ENCODE results near the gene MEX3D. TPM values are rescaled to one million over a fixed set of nuclear protein-coding genes. Genes with fewer than 3 reads are reported as not detected.

Gene MEX3D
- total RNA-seq, 1 experiment from 2014 or later = 55.6 TPM

- ChIA-PET CTCF (no interaction called here), POLR2A (ENCODE audit: unreplicated experiment) (no interaction called here)
- H3K36me3 ChIP-seq (ENCODE audit: low read depth) = no peaks in the 10 kb centered on the region
- 0 out of 2 replicates have a peak, but pooled peaks cover 8% of the 10 kb centered on the region for H3K27me3 ChIP-seq (ENCODE audit: insufficient read depth, low read depth)
- H3F3A ChIP-seq (ENCODE audit: insufficient read depth, low read depth) = no peaks in the 10 kb centered on the region
- BruUV-seq (replicated peaks) = no TSS peak
- H3K79me2 ChIP-seq (ENCODE audit: low read depth) = no peaks in the 10 kb centered on the region
- H3K27ac ChIP-seq = no peak overlapping the region
- intact Hi-C loops (cut with micrococcal nuclease; ENCODE audit: unreplicated experiment) = no loop called here
- no peak for TF ChIP-seq EZH2 (IDR thresholded peaks at IDR 0.05; ENCODE audit: low read depth)
- TF ChIP-seq CTCF (conservative IDR thresholded peaks at IDR 0.05) = no peak
- no peaks in the 10 kb centered on the region for H4K20me1 ChIP-seq (ENCODE audit: insufficient read depth)
- H3K4me2 ChIP-seq = no peak overlapping the region
- H2AFZ ChIP-seq = no peak overlapping the region
- H3K4me1 ChIP-seq (replicated peaks; ENCODE audit: insufficient read depth) = no peaks in the 10 kb centered on the region
- no peaks in the 10 kb centered on the region for H3K9me3 ChIP-seq (ENCODE audit: insufficient read depth, low read depth)
- no peaks in the 10 kb centered on the region for H3K9me2 ChIP-seq (ENCODE audit: insufficient read depth)
- H3K4me3 ChIP-seq = no peak overlapping the region
- DNase-seq = no peak
These were observed 41.9 kb downstream of the MEX3D start for GRCh38 chr19:1526066-1526778.

DNA sequence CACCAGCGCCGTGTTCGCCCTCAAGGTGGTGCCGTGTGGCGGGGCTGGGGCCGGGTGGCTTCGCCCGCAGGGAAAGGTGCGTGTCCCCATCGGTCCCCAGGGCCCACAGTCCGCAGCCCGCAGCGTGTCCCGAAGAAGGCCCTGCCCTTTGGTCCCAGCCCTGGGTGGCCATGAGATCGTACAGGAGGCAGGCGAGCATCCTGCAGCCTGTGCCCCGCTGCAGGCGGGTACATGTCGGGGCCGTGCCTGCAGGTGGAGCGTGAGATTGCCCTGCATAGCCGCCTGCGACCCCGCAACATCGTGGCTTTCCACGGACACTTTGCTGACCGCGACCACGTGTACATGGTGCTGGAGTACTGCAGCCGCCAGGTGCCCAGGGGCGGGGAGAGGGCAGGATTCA, 42.8 kb downstream of the MEX3D start:
- Histone ChIP-seq H3K4me1 (replicated peaks; ENCODE audit: insufficient read depth) (no peaks in the 10 kb centered on the region), H3K36me3 (ENCODE audit: low read depth) (no peaks in the 10 kb centered on the region), H3K4me2 (no peak overlapping the region), H3K9me3 (ENCODE audit: insufficient read depth, low read depth) (no peaks in the 10 kb centered on the region), H3K9me2 (ENCODE audit: insufficient read depth) (no peaks in the 10 kb centered on the region), H3K4me3 (no peak overlapping the region), H3K27ac (no peak overlapping the region), H4K20me1 (ENCODE audit: insufficient read depth) (no peaks in the 10 kb centered on the region), H3F3A (ENCODE audit: insufficient read depth, low read depth) (no peaks in the 10 kb centered on the region), H3K79me2 (ENCODE audit: low read depth) (no peaks in the 10 kb centered on the region), H2AFZ (no peak overlapping the region), H3K27me3 (ENCODE audit: insufficient read depth, low read depth) (0 out of 2 replicates have a peak, but pooled peaks cover 8% of the 10 kb centered on the region)
- intact Hi-C loops (cut with micrococcal nuclease; ENCODE audit: unreplicated experiment) = no loop called here
- TF ChIP-seq EZH2 (IDR thresholded peaks at IDR 0.05; ENCODE audit: low read depth) (no peak), CTCF (conservative IDR thresholded peaks at IDR 0.05) (no peak)
- ChIA-PET CTCF (no interaction called here), POLR2A (ENCODE audit: unreplicated experiment) (no interaction called here)
- no TSS peak for BruUV-seq (replicated peaks)
- no peak for DNase-seq

DNA sequence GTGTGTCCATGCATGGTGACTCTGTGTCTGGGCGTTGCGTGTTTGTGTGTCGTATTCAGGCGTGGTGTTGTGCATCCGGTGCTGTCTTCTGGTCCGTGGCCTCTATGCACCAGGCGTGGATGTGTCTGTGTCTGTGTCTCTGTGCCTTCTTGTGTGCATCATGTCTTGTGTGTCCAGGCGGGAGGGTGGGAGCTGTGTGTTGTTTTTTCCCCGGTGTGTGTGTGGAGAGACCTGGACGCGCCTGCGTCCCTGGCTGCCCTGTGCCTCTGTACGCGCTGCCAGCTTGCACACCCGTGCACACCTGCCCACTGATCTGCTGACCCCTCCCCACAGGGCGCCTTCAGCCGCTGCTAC, 43.2 kb downstream of the MEX3D start:
- H3K27me3 ChIP-seq (ENCODE audit: insufficient read depth, low read depth) = 0 out of 2 replicates have a peak, but pooled peaks cover 5% of the 10 kb centered on the region

More for the DNA sequence above, 43.2 kb downstream of the MEX3D start:
- ChIA-PET CTCF (no interaction called here), POLR2A (ENCODE audit: unreplicated experiment) (no interaction called here)
- TF ChIP-seq CTCF (conservative IDR thresholded peaks at IDR 0.05) (no peak), EZH2 (IDR thresholded peaks at IDR 0.05; ENCODE audit: low read depth) (no peak)
- Histone ChIP-seq H3K27ac (no peak overlapping the region), H3K4me2 (no peak overlapping the region), H3K9me3 (ENCODE audit: insufficient read depth, low read depth) (no peaks in the 10 kb centered on the region), H2AFZ (no peak overlapping the region), H3K9me2 (ENCODE audit: insufficient read depth) (no peaks in the 10 kb centered on the region), H3K4me3 (no peak overlapping the region), H3K79me2 (ENCODE audit: low read depth) (no peaks in the 10 kb centered on the region), H3K4me1 (replicated peaks; ENCODE audit: insufficient read depth) (no peaks in the 10 kb centered on the region), H4K20me1 (ENCODE audit: insufficient read depth) (no peaks in the 10 kb centered on the region), H3K36me3 (ENCODE audit: low read depth) (no peaks in the 10 kb centered on the region), H3F3A (ENCODE audit: insufficient read depth, low read depth) (no peaks in the 10 kb centered on the region)
- no TSS peak for BruUV-seq (replicated peaks)
- DNase-seq = no peak
- intact Hi-C loops (cut with micrococcal nuclease; ENCODE audit: unreplicated experiment) = no loop called here

All from PC-9 (cell line).